ENCODE results near the gene ZNF823.
"Not testable (repeated sequence)": the region's sequence is repeated elsewhere in the genome, so short reads cannot be mapped to it uniquely, and the experiment has no call there.

ZNF823 gene

GRCh38 chr19:11738746-11739620 is at the start of gene ZNF823:
Gene ZNF823, minus strand, starts transcription at chr19:11738946. Its CDS starts 127 bp downstream, at chr19:11738819.
- peak; percentile 97 for DNase-seq (ENCODE audit: low read depth, low spot score)

GRCh38 chr19:11787536-11787935 is 48.8 kb upstream of the ZNF823 start:
- DNase-seq (ENCODE audit: low read depth, low spot score): no peak

GRCh38 chr19:11784356-11784755 is 45.6 kb upstream of the ZNF823 start:
- DNase-seq (ENCODE audit: low read depth, low spot score): no peak

GRCh38 chr19:11783767-11784166 is 45.0 kb upstream of the ZNF823 start:
- no peak for DNase-seq (ENCODE audit: low read depth, low spot score)

GRCh38 chr19:11781295-11782057 is 42.7 kb upstream of the ZNF823 start:
- DNase-seq (ENCODE audit: low read depth, low spot score): no peak

- no peak for DNase-seq (ENCODE audit: low read depth, low spot score)
These were observed 41.8 kb upstream of the ZNF823 start for GRCh38 chr19:11780431-11781020.

GRCh38 chr19:11776669-11777068 is 37.9 kb upstream of the ZNF823 start:
- not testable (repeated sequence) for DNase-seq (ENCODE audit: low read depth, low spot score)

GRCh38 chr19:11771520-11771919 is 32.8 kb upstream of the ZNF823 start:
- DNase-seq (ENCODE audit: low read depth, low spot score): not testable (repeated sequence)

GRCh38 chr19:11769995-11770394 is 31.2 kb upstream of the ZNF823 start:
- DNase-seq (ENCODE audit: low read depth, low spot score): no peak

- DNase-seq (ENCODE audit: low read depth, low spot score): no peak
These were observed 28.9 kb upstream of the ZNF823 start for GRCh38 chr19:11767633-11768133.

- DNase-seq (ENCODE audit: low read depth, low spot score): peak; percentile 89
These were observed 28.1 kb upstream of the ZNF823 start, which contains the start of gene ZNF441 for GRCh38 chr19:11766597-11767591. Gene ZNF441, plus strand, starts transcription at chr19:11767000. Its CDS starts 194 bp downstream, at chr19:11767194.

- DNase-seq (ENCODE audit: low read depth, low spot score): no peak
These were observed 24.9 kb upstream of the ZNF823 start for GRCh38 chr19:11763611-11764010.

GRCh38 chr19:11763117-11763516 is 24.4 kb upstream of the ZNF823 start:
- no peak for DNase-seq (ENCODE audit: low read depth, low spot score)

- DNase-seq (ENCODE audit: low read depth, low spot score): no peak
These were observed 21.1 kb upstream of the ZNF823 start for GRCh38 chr19:11759805-11760204.

GRCh38 chr19:11756965-11757364 is 18.2 kb upstream of the ZNF823 start:
- DNase-seq (ENCODE audit: low read depth, low spot score): no peak

GRCh38 chr19:11754663-11755062 is 15.9 kb upstream of the ZNF823 start:
- DNase-seq (ENCODE audit: low read depth, low spot score): no peak

GRCh38 chr19:11752244-11752736 is 13.5 kb upstream of the ZNF823 start:
- DNase-seq (ENCODE audit: low read depth, low spot score): no peak

GRCh38 chr19:11749751-11750150 is 11.0 kb upstream of the ZNF823 start:
- no peak for DNase-seq (ENCODE audit: low read depth, low spot score)

GRCh38 chr19:11747277-11747676 is 8.5 kb upstream of the ZNF823 start:
- no peak for DNase-seq (ENCODE audit: low read depth, low spot score)

GRCh38 chr19:11745869-11746268 is 7.1 kb upstream of the ZNF823 start:
- DNase-seq (ENCODE audit: low read depth, low spot score): no peak
